Left renal cortex interstitium (tissue), 4 donors: ENCODE data around the gene TRIM22. TPM values are rescaled to one million over a fixed set of nuclear protein-coding genes. Genes with fewer than 3 reads are reported as not detected.
A peak's percentile ranks its signal among the peaks of the same experiment; 100 is the strongest.
"Not testable (repeated sequence)": the region's sequence is repeated elsewhere in the genome, so short reads cannot be mapped to it uniquely, and the experiment has no call there.

Experiments used
- DNase-seq, 4 donors: peaks; one replicate each; pipeline ENCODE4 v3.0.0-alpha.2; 2013; ENCODE audit warnings: low read depth in 4 of 4, low spot score in 2 of 4, missing footprints in 1 of 4
- polyA plus RNA-seq, 4 donors: library from polyadenylated mRNA; unstranded; fragments of 120-200 nt; gene quantifications; one replicate each; pipeline ENCODE4 v1.2.1, GENCODE V29; 2013; ENCODE audit not compliant: insufficient read length in 4 of 4

The TRIM22 gene, protein sequence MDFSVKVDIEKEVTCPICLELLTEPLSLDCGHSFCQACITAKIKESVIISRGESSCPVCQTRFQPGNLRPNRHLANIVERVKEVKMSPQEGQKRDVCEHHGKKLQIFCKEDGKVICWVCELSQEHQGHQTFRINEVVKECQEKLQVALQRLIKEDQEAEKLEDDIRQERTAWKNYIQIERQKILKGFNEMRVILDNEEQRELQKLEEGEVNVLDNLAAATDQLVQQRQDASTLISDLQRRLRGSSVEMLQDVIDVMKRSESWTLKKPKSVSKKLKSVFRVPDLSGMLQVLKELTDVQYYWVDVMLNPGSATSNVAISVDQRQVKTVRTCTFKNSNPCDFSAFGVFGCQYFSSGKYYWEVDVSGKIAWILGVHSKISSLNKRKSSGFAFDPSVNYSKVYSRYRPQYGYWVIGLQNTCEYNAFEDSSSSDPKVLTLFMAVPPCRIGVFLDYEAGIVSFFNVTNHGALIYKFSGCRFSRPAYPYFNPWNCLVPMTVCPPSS
- 10 to 100 TPM in 2 of 4 donors, 1 to 10 TPM in 2; 6.8 to 11.9 (median 10.3) TPM for polyA plus RNA-seq

GRCh38 chr11:5689551-5689983 lies at the start of gene TRIM22:
TRIM22 (plus strand) TSS chr11:5689790; CDS start chr11:5696233, 6,443 bp downstream.
- peak in 2 of 4 donors; percentile 3 to 25 for DNase-seq

GRCh38 chr11:5639953-5640352 lies 49.6 kb upstream of the TRIM22 start:
- DNase-seq = no peak

GRCh38 chr11:5643585-5643984 lies 46.0 kb upstream of the TRIM22 start:
- DNase-seq = no peak

DNA sequence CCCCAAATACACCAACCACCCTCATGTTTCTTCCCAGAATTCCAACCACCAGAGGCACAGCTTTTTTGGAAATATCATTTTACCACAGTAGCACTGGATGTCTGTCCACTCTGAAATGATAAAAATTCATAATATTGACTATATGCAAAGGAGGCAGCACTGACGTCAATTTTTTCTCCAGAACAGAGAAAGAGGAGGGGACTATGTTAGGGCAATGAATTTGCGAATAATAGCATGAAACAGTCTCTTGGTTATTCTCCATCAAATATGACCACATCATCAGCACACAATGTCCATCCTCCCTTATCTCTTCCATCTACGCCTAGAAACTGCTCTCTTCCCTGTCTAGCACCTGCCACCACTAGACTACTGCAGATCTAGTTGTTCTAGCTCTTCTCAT lies 43.5 kb upstream of the TRIM22 start:
- DNase-seq = no peak

DNA sequence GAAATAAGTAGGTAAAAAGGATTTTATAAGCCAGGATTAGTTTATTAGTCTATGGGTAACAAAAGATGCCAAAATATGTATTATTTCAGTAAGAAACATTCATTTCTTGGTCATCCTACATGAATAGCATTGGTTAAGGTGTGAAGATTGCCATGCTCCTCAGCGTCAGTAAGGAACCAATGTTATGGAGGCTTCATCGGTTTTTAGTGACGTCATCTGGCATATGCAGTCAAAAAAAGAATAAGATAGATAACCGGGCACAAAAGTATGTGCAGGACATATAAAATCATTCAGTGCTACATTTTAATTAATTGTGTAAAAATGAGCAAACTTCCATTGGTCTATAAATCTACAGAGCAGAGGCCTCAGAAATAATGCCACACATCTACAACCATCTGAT lies 34.1 kb upstream of the TRIM22 start:
- DNase-seq = no peak

DNA sequence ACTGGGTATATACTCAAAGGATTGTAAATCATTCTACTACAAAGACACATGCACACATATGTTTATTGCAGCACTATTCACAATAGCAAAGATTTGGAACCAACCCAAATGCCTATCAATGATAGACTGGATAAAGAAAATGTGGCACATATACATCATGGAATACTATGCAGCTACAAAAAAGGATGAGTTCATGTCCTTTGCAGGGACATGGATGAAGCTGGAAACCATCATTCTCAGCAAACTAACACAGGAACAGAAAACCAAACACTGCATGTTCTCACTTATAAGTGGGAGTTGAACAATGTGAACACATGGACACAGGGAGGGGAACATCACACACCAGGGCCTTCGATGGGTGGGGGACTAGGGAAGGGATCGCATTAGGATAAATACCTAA lies 32.6 kb upstream of the TRIM22 start:
- DNase-seq = not testable (repeated sequence)

DNA sequence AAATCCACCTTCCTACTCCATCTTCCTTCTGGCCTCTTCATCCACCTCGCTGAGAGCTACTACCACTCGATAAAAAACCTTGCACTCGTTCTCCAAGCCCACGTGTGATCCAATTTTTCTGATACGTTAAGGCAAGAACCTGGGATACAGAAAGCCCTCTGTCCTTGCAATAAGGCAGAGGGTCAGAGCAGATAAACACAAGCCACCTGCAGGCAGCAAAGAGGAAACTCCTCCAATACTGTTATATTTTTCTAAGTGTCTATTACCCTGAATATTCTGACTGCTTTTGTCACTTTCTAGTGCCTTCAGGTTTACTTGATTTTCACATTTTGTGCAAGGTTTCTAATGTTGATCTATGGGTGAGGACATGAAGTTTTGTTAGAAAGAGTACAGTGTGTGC lies 31.3 kb upstream of the TRIM22 start:
- DNase-seq = no peak

DNA sequence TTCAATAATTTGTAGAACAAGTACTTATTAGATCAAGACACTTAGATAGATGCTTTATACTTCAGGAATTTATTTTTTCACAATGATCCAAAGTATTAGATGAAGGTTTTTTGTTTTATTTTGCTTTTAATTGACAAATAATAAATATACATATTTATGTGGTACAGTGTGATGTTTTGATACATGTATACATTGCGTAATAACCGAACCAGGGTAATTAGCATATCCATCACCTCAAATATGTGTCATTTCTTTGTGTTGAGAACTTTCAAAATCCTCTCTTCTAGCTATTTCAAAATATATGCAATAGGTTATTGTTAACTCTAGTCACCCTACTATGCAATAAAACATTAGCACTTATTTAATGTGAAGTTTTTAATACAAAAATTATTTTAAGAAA lies 26.1 kb upstream of the TRIM22 start:
- DNase-seq = no peak

DNA sequence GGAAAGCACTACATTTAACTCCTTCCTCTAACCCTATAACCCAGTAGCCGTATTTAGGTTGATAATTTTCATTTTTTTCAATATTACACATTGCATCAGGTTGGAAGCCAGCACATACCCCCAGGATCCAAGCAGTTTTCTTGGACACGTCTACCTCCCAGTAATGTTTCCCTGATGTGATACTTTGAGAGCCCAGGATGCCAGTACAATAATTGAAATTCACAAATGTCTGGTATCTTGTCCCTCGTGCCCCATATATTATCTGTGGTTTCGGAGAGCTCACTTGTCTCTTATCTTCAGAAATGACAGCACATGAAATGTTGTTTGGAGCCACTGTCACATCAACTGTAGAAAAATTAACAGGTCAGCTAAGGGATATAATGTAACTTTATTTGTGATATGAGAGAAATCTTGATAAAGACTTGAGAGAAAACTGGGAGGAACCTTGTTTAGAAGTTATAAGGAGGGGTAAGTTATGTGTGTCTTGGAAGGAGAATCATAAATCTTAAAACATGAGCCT lies 24.5 kb upstream of the TRIM22 start:
- no peak for DNase-seq

GRCh38 chr11:5665746-5666401 lies 23.7 kb upstream of the TRIM22 start:
- DNase-seq = no peak

- DNase-seq = no peak
Observed at GRCh38 chr11:5666402-5666793, 23.2 kb upstream of the TRIM22 start.

GRCh38 chr11:5671831-5672230 lies 17.8 kb upstream of the TRIM22 start:
- DNase-seq = no peak

DNA sequence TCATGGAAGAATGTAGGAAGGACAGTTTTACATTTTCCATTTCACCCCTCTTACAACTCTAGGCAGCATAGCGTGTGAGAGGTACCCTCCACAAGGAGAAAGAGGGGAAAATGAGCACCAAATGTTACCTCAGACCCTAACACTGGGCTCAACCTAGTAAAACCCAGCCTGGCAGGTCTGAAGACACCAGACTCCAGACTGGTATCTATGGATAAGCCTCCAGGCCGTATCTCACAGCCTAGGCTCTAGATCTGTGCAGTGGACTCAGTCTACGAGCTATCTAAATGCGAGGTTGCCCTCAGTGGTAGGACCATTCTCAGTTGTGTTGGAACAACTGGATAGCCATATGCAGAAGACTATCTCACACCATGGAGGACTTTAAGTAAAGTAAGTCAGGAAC lies 15.2 kb upstream of the TRIM22 start:
- no peak for DNase-seq

- no peak for DNase-seq
Observed at GRCh38 chr11:5679811-5680210, 9.8 kb upstream of the TRIM22 start.

GRCh38 chr11:5682890-5683441 lies 6.6 kb upstream of the TRIM22 start:
- not testable (repeated sequence) for DNase-seq

- DNase-seq = not testable (repeated sequence)
Observed at GRCh38 chr11:5683620-5684019, 6.0 kb upstream of the TRIM22 start.

- DNase-seq = peak in 2 of 4 donors; percentile 7 to 19
Observed at GRCh38 chr11:5684036-5684645, 5.4 kb upstream of the TRIM22 start.

GRCh38 chr11:5684646-5685362 lies 4.8 kb upstream of the TRIM22 start, which contains the start of gene TRIM5:
TRIM5 (minus strand) TSS chr11:5685074; CDS start chr11:5680177, 4,897 bp downstream.
- DNase-seq = peak; percentile 77 to 97 (median 90)

DNA sequence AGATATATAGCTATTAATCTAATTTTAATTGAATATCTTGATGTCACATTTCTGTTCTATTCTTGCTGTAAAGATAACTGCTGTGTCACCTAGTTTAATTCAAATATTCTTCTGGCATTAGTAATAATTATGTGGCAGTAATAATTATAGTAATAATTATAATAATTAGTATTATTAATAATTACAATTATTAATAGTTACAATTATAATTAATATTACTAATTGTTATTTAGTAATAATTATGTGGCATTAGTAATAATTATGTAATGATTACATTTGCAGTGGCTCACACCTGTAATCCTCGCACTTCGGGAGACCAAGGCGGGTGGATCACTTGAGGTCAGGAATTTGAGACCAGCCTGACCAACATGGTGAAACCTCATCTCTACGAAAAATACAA lies 3.2 kb upstream of the TRIM22 start:
- no peak for DNase-seq

- no peak for DNase-seq
Observed at GRCh38 chr11:5688482-5688881, 1.1 kb upstream of the TRIM22 start.
